Mesothelial cell of epicardium (in vitro differentiated cells): ENCODE measurements around the gene TGFB2. TPM values are rescaled to one million over a fixed set of nuclear protein-coding genes. Genes with fewer than 3 reads are reported as not detected.

ENCODE experiments used
- DNase-seq, 2 experiments: peaks; one replicate each; pipeline ENCODE4 v3.0.0; 2021; ENCODE audit warnings: low spot score in 2 of 2; ENCODE audit not compliant: unreplicated experiment in 2 of 2
- H3K27ac Mint-ChIP-seq: 2 replicates; pipeline ENCODE4 v1.8.0; 2021; ENCODE audit warnings: mixed read lengths
- H3K27me3 Mint-ChIP-seq: 2 replicates; pipeline ENCODE4 v1.8.0; 2021; ENCODE audit warnings: low read depth, mixed read lengths
- H3K36me3 Mint-ChIP-seq: 2 replicates; pipeline ENCODE4 v1.8.0; 2021; ENCODE audit warnings: mixed read lengths
- H3K4me1 Mint-ChIP-seq: 2 replicates; pipeline ENCODE4 v1.8.0; 2021; ENCODE audit warnings: mixed read lengths
- H3K4me3 Mint-ChIP-seq: 2 replicates; pipeline ENCODE4 v1.8.0; 2021; ENCODE audit warnings: mild to moderate bottlenecking, moderate library complexity, mixed read lengths
- H3K9me3 Mint-ChIP-seq: 2 replicates; pipeline ENCODE4 v1.8.0; 2021; ENCODE audit warnings: mixed read lengths
- CTCF ChIP-seq: fragments of 200-600 bp; sonication (generic); IDR thresholded peaks from one replicate; pipeline ENCODE4 v1.5.0; 2021; ENCODE audit warnings: antibody characterized with exemption; ENCODE audit not compliant: unreplicated experiment
- total RNA-seq: library from RNA; stranded (reverse); gene quantifications from 3 replicates; pipeline ENCODE4 v1.2.1, GENCODE V29; 2021

Gene TGFB2
- total RNA-seq, 1 donor from 2014 or later = 50.6 TPM

- no peak for DNase-seq
- no peaks in the 10 kb centered on the region for H3K36me3 Mint-ChIP-seq
- H3K4me1 Mint-ChIP-seq = peaks cover 32% of the 10 kb centered on the region
- no peak overlapping the region for H3K27ac Mint-ChIP-seq
- H3K27me3 Mint-ChIP-seq = no peaks in the 10 kb centered on the region
- no peak for TF ChIP-seq CTCF
- H3K9me3 Mint-ChIP-seq = peaks cover 9% of the 10 kb centered on the region
- no peak overlapping the region for H3K4me3 Mint-ChIP-seq
Measured at GRCh38 chr1:218461351-218461750, 116.2 kb downstream of the TGFB2 start.

- Mint-ChIP-seq H3K4me3 (no peak overlapping the region), H3K27ac (peak overlapping the region; percentile 90), H3K9me3 (peaks cover 9% of the 10 kb centered on the region), H3K27me3 (no peaks in the 10 kb centered on the region), H3K4me1 (peaks cover 36% of the 10 kb centered on the region), H3K36me3 (no peaks in the 10 kb centered on the region)
- no peak for DNase-seq
- TF ChIP-seq CTCF = no peak
Measured at GRCh38 chr1:218462116-218462515, 117.0 kb downstream of the TGFB2 start.

- H3K36me3 Mint-ChIP-seq = no peaks in the 10 kb centered on the region
- no peak for DNase-seq
- no peak overlapping the region for H3K4me3 Mint-ChIP-seq
- peak overlapping the region; percentile 90 for H3K27ac Mint-ChIP-seq
- peaks cover 40% of the 10 kb centered on the region for H3K4me1 Mint-ChIP-seq
- no peak for TF ChIP-seq CTCF
- H3K9me3 Mint-ChIP-seq = peaks cover 5% of the 10 kb centered on the region
- H3K27me3 Mint-ChIP-seq = no peaks in the 10 kb centered on the region
Measured at GRCh38 chr1:218462587-218462986, 117.5 kb downstream of the TGFB2 start.

GRCh38 chr1:218463194-218464156 is 118.3 kb downstream of the TGFB2 start:
- H3K36me3 Mint-ChIP-seq = no peaks in the 10 kb centered on the region
- H3K4me1 Mint-ChIP-seq = peaks cover 43% of the 10 kb centered on the region

GRCh38 chr1:218464871-218465270 is 119.7 kb downstream of the TGFB2 start:
- no peak for DNase-seq
- H3K4me1 Mint-ChIP-seq = peaks cover 33% of the 10 kb centered on the region
- no peak overlapping the region for H3K27ac Mint-ChIP-seq
- no peaks in the 10 kb centered on the region for H3K27me3 Mint-ChIP-seq
- H3K4me3 Mint-ChIP-seq = no peak overlapping the region
- H3K9me3 Mint-ChIP-seq = peaks cover 3% of the 10 kb centered on the region
- TF ChIP-seq CTCF = no peak
- H3K36me3 Mint-ChIP-seq = no peaks in the 10 kb centered on the region

More at GRCh38 chr1:218463194-218464156, 118.3 kb downstream of the TGFB2 start:
- DNase-seq = no peak
- Mint-ChIP-seq H3K27me3 (no peaks in the 10 kb centered on the region), H3K4me3 (no peak overlapping the region), H3K9me3 (peaks cover 3% of the 10 kb centered on the region), H3K27ac (peak overlapping the region; percentile 90)
- TF ChIP-seq CTCF = no peak
